ENCODE results near the gene ASCL5. TPM values are rescaled to one million over a fixed set of nuclear protein-coding genes. Genes with fewer than 3 reads are reported as not detected.
A peak's percentile ranks its signal among the peaks of the same experiment; 100 is the strongest.

Gene ASCL5
- polyA plus RNA-seq, 3 donors from 2014 or later: 0.11 TPM; not detected in 2

DNA sequence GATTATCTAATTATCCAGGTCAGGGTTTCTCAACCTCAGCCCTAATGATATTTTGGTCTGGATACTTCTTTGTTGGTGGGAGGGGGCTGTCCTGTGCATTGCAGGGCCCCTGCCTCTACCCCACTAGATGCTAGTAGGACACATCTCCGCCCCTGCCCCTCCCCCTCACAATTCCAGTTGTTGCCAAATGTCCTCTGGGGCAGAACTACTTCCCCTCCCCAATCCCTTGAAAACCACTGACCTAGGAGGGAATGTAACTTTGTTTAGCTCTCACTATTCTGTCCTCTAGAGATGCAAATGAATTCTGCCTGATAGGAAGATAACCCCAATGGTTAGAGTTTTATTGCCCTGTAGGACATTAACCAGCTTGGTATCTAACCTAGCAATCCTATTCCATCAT lies 22.8 kb downstream of the ASCL5 start:
- Mint-ChIP-seq H3K4me1 (no peaks in the 10 kb centered on the region), H3K4me3 (no peak overlapping the region), H3K27me3 (ENCODE audit: low read depth in 3 of 3) (peaks cover 0 to 4% (median 0%) of the 10 kb centered on the region in 3 donors), H3K27ac (no peak overlapping the region), H3K9me3 (no peaks in the 10 kb centered on the region), H3K36me3 (no peaks in the 10 kb centered on the region)
- DNase-seq: no peak

GRCh38 chr1:201103666-201104065 lies 23.3 kb downstream of the ASCL5 start:
- no peak overlapping the region for H3K27ac Mint-ChIP-seq
- no peak for DNase-seq
- no peaks in the 10 kb centered on the region for H3K9me3 Mint-ChIP-seq

DNA sequence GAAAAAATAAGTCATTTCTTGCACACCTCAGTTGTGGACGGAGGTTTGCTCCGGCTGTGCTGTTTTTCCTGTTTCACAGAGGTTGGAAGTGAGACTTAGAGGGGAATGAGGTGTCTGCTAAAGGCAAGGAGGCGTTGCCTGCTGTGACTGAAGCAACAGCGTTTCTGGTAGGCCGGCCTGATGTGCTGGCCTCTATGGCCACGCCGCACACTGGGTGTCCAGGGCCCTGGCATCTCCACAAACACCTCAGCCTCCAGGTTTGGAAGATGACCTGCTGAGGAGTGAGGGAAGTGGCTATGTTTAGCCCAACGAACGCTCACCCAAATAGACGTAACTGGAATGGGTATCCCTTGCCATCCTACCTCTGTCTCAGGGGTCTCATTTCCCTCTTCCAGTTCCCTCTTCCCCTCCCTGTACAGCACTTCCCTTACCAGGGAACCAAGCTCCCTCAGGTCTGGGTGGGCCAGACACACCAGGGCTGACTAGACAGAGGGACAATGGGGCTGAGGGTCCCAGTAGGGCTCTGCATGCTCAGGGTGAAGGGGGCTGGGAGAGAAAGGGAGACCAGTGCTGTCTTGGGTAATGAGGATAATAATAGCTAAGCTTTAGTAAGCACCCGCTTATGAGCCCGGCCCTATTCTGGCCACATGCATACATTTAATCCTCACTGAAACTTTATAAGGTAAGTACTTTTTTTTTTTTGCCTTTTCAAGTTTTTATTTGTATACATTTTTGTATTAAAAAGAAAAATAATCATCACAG lies 26.6 kb downstream of the ASCL5 start:
- H3K4me3 Mint-ChIP-seq: no peak overlapping the region
- no peaks in the 10 kb centered on the region for H3K4me1 Mint-ChIP-seq
- H3K27ac Mint-ChIP-seq: no peak overlapping the region
- no peak for DNase-seq
- H3K9me3 Mint-ChIP-seq: no peaks in the 10 kb centered on the region
- H3K27me3 Mint-ChIP-seq (ENCODE audit: low read depth in 3 of 3): peaks cover 2 to 6% (median 3%) of the 10 kb centered on the region in 3 donors
- no peaks in the 10 kb centered on the region for H3K36me3 Mint-ChIP-seq

More at GRCh38 chr1:201103666-201104065, 23.3 kb downstream of the ASCL5 start:
- H3K36me3 Mint-ChIP-seq: no peaks in the 10 kb centered on the region
- H3K27me3 Mint-ChIP-seq (ENCODE audit: low read depth in 3 of 3): peaks cover 0 to 4% (median 0%) of the 10 kb centered on the region in 3 donors
- H3K4me1 Mint-ChIP-seq: no peaks in the 10 kb centered on the region
- no peak overlapping the region for H3K4me3 Mint-ChIP-seq

GRCh38 chr1:201098992-201099677 lies 27.8 kb downstream of the ASCL5 start:
- Mint-ChIP-seq H3K36me3 (no peaks in the 10 kb centered on the region), H3K4me3 (no peak overlapping the region), H3K27ac (no peak overlapping the region), H3K4me1 (no peaks in the 10 kb centered on the region), H3K27me3 (ENCODE audit: low read depth in 3 of 3) (peaks cover 2 to 6% (median 3%) of the 10 kb centered on the region in 3 donors), H3K9me3 (no peaks in the 10 kb centered on the region)
- DNase-seq: no peak

- Mint-ChIP-seq H3K36me3 (no peaks in the 10 kb centered on the region), H3K27ac (no peak overlapping the region), H3K4me1 (no peaks in the 10 kb centered on the region), H3K27me3 (ENCODE audit: low read depth in 3 of 3) (peaks cover 2 to 12% (median 3%) of the 10 kb centered on the region in 3 donors), H3K9me3 (no peaks in the 10 kb centered on the region), H3K4me3 (no peak overlapping the region)
- DNase-seq: no peak
These were observed 29.8 kb downstream of the ASCL5 start for GRCh38 chr1:201096977-201097856.

- no peaks in the 10 kb centered on the region for H3K9me3 Mint-ChIP-seq
- H3K4me1 Mint-ChIP-seq: no peaks in the 10 kb centered on the region
- no peak overlapping the region for H3K27ac Mint-ChIP-seq
- peaks cover 2 to 16% (median 3%) of the 10 kb centered on the region in 3 donors for H3K27me3 Mint-ChIP-seq (ENCODE audit: low read depth in 3 of 3)
- no peaks in the 10 kb centered on the region for H3K36me3 Mint-ChIP-seq
- H3K4me3 Mint-ChIP-seq: no peak overlapping the region
- no peak for DNase-seq
These were observed 30.9 kb downstream of the ASCL5 start for GRCh38 chr1:201096041-201096461.

DNA sequence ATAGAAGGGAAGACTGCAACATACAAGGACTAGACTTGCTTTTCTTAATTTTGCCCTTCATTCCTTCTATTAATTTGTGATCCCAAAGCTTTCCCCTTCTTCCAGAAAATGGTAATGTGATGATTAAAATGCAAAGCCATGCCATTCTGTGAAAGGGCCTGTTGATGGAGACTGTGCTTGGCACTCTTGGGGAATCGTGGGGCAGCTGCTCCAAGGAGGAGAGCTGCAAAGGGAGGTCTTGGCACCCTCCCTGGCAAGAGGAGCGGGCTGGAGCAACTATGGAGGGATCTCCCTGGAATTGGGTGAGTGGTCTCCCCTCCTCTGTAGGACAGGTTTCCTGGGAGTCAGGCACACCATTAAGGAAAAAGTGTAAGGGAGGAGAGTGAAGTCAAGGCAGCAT lies 31.4 kb downstream of the ASCL5 start:
- no peak overlapping the region for H3K4me3 Mint-ChIP-seq
- no peaks in the 10 kb centered on the region for H3K9me3 Mint-ChIP-seq
- H3K27ac Mint-ChIP-seq: no peak overlapping the region
- no peaks in the 10 kb centered on the region for H3K4me1 Mint-ChIP-seq
- H3K27me3 Mint-ChIP-seq (ENCODE audit: low read depth in 3 of 3): peaks cover 2 to 16% (median 3%) of the 10 kb centered on the region in 3 donors
- no peak for DNase-seq
- H3K36me3 Mint-ChIP-seq: no peaks in the 10 kb centered on the region

GRCh38 chr1:201094832-201095231 lies 32.2 kb downstream of the ASCL5 start:
- Mint-ChIP-seq H3K27me3 (ENCODE audit: low read depth in 3 of 3) (peaks cover 2 to 16% (median 3%) of the 10 kb centered on the region in 3 donors), H3K4me1 (no peaks in the 10 kb centered on the region), H3K27ac (no peak overlapping the region), H3K36me3 (no peaks in the 10 kb centered on the region), H3K4me3 (no peak overlapping the region), H3K9me3 (no peaks in the 10 kb centered on the region)
- no peak for DNase-seq

GRCh38 chr1:201093962-201094361 lies 33.0 kb downstream of the ASCL5 start:
- Mint-ChIP-seq H3K9me3 (no peaks in the 10 kb centered on the region), H3K27me3 (ENCODE audit: low read depth in 3 of 3) (peaks cover 2 to 20% (median 3%) of the 10 kb centered on the region in 3 donors), H3K4me1 (no peaks in the 10 kb centered on the region), H3K27ac (peak overlapping the region in 1 of 6 donors; percentile 65), H3K4me3 (no peak overlapping the region), H3K36me3 (no peaks in the 10 kb centered on the region)
- no peak for DNase-seq

DNA sequence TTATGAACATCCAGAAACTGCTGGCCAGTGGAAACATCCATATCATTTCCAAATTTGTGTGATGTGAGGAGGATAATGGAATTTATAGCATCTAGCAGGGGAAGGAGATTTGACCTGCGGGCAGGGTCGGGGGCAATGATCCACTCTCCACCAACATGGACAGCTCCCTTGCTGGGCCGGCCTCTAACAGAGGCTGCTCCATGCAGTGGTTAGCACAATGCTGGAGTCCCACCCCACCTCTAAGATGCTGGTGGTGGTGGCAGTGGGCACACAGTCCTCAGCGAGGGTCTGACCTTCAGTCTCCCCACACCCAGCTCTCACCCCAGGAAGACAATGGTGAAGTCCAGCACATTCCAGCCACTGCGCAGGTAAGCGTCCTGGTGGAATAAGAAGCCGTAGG lies 33.4 kb downstream of the ASCL5 start:
- no peak overlapping the region for H3K4me3 Mint-ChIP-seq
- H3K27me3 Mint-ChIP-seq (ENCODE audit: low read depth in 3 of 3): peaks cover 2 to 21% (median 3%) of the 10 kb centered on the region in 3 donors
- no peaks in the 10 kb centered on the region for H3K9me3 Mint-ChIP-seq
- no peaks in the 10 kb centered on the region for H3K4me1 Mint-ChIP-seq
- no peak overlapping the region for H3K27ac Mint-ChIP-seq
- no peak for DNase-seq
- no peaks in the 10 kb centered on the region for H3K36me3 Mint-ChIP-seq

DNA sequence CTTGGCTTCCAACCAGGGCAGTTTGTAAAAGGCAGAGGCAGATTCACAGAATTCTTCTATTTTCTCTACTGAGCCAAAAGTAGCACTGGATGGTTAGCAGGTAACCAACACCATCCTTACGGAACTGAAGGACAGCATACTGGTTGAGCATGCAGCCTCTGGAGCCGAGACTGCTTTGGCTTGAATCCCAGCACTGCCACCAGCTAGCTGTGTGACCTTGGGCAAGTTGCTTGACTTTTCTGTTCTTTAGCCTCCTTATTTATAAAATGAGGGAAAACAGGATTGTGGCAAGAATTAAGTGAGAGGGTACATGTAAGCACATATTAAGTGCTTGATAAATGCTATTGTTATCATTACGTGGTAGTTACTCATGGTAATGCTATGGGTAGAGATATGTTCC lies 34.2 kb downstream of the ASCL5 start:
- Mint-ChIP-seq H3K4me3 (no peak overlapping the region), H3K4me1 (no peaks in the 10 kb centered on the region), H3K9me3 (no peaks in the 10 kb centered on the region), H3K27ac (no peak overlapping the region), H3K36me3 (no peaks in the 10 kb centered on the region), H3K27me3 (ENCODE audit: low read depth in 3 of 3) (peaks cover 2 to 21% (median 3%) of the 10 kb centered on the region in 3 donors)
- no peak for DNase-seq

- Mint-ChIP-seq H3K4me1 (no peaks in the 10 kb centered on the region), H3K9me3 (no peaks in the 10 kb centered on the region), H3K27ac (no peak overlapping the region), H3K27me3 (ENCODE audit: low read depth in 3 of 3) (peaks cover 0 to 15% (median 1%) of the 10 kb centered on the region in 3 donors), H3K36me3 (no peaks in the 10 kb centered on the region), H3K4me3 (no peak overlapping the region)
- no peak for DNase-seq
These were observed 35.7 kb downstream of the ASCL5 start for GRCh38 chr1:201091256-201091655.

- Mint-ChIP-seq H3K4me1 (no peaks in the 10 kb centered on the region), H3K36me3 (no peaks in the 10 kb centered on the region), H3K4me3 (no peak overlapping the region), H3K27ac (no peak overlapping the region), H3K9me3 (no peaks in the 10 kb centered on the region), H3K27me3 (ENCODE audit: low read depth in 3 of 3) (peaks cover 0 to 17% (median under 1%) of the 10 kb centered on the region in 3 donors)
- no peak for DNase-seq
These were observed 36.4 kb downstream of the ASCL5 start for GRCh38 chr1:201090541-201090940.

DNA sequence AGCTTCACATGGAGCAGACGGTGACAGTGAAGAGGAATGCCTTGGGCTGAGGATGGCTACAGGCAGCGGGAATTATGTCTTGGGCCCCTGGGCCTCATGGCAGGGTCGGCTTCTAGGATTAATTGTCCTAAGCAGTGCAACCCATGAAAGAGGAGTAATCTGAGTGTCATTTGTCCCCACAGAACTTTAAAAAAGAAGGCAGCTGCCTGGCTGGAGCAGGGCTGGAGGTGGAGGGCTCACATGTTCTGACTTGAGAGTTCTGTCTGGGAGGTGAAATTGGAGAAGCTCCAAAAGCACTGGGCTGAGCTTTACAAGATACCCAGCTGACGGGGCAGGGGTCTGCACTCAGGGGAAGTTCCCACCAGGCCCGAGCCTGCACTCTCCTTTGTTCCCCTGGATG lies 37.4 kb downstream of the ASCL5 start:
- Mint-ChIP-seq H3K9me3 (no peaks in the 10 kb centered on the region), H3K27me3 (ENCODE audit: low read depth in 3 of 3) (peaks cover 0 to 17% (median 0%) of the 10 kb centered on the region in 3 donors), H3K4me1 (no peaks in the 10 kb centered on the region), H3K27ac (no peak overlapping the region), H3K4me3 (no peak overlapping the region), H3K36me3 (no peaks in the 10 kb centered on the region)
- DNase-seq: no peak
